ENCODE measurements around the gene H2BK1.

The H2BK1 gene

DNA sequence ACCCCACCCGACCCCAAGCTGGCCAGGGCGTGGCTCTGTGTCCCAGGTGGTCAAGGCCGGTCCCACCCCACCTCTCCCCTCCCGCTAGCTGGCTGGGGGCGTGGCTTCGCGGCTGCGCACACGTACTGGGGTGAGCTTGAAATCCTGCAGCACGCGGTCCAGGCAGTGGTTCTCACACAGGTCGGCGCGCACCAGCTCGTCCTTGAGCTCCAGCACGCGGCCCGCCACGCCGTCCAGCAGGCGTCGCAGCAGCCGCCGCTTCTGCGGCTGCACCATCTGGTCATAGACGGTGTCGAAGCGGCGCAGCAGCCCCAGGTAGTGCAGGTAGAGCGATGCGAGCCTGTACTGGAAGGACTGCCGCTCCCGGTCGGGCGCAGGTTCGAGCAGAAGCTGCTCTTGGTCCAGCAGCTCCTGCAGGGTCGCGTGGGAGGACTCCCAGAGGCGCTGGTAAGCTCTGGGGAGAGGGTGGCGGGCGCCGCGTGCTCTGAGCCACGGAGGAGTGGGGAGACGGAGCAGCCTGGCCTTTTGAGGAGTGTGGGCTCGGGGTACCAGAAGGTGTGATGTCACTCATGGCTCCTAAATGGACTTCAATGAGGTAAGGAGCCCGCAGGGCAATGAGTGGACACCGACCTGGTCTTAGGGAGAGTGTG is 5.8 kb downstream of the H2BK1 start:
- no peak for DNase-seq (ENCODE audit: low read depth in 3 of 3)

DNA sequence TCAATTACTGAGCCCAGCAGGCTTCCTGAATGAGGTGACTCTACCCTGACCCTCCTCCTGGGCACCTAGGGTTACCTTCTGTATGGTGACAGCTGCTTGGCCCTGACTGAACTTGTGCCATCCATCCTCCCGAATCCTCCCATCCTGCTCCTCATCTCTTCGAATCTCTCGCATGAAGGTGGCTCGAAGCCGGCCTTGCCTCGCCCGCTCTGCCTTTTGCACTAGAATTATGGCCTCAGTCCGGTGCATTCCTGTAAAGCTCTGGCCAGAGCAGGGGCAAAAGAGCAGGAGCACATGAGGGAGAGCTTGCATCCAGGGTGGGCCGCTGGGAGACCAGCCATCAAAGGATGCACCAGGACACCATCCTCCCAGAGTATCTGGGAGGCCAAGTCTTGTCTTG is 7.5 kb downstream of the H2BK1 start:
- no peak for DNase-seq (ENCODE audit: low read depth in 3 of 3)

DNA sequence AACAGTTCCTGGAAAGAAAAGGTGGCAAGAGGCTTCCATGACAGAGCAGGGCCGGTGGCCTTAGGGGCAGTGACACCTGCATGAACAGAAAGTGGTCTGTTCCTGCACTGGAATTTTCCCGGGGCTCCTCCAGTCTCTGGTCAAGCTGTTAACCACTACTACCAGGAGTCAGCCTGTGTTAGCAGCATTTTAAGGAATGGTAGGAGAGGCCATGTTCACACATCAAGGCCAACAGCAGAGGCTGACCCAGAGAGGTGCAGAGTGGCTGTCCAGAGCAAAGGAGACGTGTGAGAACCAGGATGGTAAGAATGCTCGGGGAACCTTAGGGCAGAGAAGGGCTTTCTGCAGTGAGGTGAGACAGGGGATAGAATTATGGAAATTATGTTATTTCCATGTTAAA is 8.5 kb downstream of the H2BK1 start:
- DNase-seq (ENCODE audit: low read depth in 3 of 3) = no peak

DNA sequence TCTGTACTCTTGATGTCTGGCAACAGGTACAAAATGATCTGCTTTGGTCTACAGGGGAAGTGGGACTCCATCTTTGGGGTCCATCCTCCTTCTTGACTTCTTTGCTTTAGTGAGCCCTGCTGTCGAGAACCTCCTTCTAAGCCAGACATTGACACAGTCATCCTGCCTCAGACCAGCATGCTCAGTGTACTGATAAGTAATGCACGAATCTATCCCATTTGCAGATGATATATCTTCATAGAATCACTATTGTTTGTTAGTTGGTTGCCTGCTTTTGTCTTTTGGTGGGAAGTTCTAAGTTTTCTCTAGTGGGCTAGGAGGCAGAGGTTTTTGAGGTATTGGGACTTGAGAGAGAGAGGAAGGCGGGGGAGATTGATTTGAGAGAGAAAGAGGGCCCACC is 8.9 kb downstream of the H2BK1 start:
- no peak for DNase-seq (ENCODE audit: low read depth in 3 of 3)

DNA sequence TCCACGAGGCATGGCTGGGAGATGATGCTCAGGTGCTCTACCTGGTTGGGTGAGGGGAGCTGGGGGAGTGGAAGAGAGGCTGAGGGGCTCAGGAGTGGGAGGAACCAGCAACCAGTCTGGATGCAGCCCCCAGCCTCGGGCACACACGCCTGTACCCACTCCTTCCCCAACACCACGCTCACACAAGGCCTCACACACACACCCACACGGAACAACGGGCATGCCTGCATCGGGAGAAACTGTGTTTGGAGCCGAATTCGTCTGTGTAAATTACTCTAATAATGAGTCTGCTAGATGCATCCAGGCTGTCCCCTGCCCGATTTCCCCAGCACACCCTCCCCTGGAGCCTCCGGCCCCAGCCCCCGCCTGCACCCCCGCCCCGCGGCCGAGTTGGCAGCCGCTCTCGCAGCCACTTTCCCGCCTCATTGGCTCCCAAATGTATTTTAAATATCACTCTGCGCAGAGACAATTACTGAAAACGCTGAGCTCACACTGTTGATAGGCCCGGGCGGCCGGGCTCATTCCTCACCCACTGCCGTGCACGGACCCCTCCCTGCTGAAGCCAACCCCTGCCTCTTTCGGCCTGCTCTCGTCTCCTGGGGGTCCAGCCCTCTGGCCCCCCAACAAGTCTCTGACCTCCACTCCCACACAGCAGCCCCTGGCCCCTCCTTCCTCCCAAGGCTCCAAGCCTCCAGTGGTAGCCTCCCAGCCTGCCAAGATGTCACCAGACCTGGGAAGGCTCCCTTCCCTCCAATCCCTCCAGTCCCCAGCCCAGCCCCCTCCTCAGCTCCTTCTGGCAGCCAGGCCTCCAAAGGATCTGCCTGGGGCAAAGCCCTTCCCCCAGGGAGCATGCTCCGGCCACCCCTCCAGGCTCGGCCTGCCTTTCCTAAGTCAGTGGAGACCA is 11.1 kb downstream of the H2BK1 start:
- DNase-seq (ENCODE audit: low read depth in 3 of 3) = no peak

DNA sequence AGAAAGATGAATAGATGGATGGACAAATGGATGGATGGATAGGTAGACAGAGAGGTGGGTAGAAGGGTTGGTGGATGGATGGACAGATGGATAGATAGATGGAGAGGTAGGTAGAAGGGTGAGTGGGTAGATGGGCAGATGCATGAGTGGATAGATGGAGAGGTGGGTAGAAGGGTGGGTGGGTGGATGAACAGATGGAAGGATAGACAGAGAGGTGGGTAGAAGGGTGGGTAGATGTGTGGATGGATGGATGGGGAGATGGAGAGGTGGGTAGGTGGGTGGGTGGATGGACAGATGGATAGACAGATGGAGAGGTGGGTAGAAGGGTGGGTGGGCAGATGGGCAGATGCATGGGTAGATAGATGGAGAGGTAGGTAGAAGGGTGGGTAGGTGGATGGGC is 12.4 kb downstream of the H2BK1 start:
- no peak for DNase-seq (ENCODE audit: low read depth in 3 of 3)

DNA sequence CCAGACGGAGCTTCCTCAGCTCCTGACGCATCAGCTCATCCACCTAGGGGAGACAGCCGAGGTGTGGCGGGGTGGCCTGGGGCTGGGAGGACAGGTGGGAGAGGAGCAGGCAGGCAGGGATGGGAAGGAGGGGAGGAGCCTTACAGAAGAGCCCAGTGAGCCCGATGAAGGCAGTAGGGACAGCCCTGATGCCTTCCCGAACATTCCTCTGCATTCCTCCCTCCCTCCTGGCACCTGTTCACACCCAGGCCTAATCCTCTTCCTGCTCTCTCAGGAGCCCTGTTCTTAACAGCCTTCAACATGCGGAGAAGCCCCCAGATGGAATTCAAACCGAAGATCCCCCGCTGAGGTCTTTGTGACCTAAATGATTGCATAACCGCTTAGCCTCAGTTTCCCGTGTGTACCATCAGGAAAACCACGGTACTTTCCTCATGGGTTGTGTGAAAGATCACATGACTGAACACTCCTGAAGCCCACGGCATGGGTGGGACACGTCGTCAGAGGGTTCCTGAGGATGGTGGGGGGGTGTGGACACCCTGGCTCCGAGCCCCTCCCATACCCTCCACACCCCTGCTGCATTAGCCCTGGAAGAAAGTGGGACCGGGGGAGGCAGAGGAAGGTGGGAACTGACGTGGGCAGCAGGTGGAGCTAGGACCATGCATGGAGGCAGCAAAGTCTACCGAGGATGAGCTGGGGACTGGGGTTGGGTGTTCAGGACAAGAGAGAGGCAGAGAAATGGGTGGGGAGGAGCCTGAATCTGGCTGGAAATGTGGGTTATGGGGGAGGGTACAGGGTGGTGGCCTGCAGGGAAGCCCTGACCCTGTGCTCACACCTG is 14.5 kb downstream of the H2BK1 start:
- DNase-seq (ENCODE audit: low read depth in 3 of 3) = no peak

DNA sequence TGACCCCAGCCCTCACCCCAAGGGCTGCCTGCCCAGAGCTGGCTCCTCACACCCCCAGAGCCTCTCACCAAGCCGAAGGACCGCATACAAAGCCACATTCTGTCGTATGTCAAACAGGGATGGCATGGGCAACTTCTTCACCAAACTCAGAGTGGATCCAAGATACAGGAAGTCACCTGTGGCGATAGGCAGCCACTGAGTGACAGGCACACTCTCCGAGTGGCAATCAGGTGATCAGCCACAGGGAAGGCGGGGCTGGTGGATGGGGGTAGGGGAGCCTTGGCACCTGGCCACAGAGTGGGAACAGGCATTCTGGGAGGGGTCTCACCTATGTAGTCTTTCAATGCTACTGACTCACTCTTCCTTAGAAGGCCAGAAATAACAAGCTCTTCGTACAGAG is 16.1 kb downstream of the H2BK1 start:
- no peak for DNase-seq (ENCODE audit: low read depth in 3 of 3)

DNA sequence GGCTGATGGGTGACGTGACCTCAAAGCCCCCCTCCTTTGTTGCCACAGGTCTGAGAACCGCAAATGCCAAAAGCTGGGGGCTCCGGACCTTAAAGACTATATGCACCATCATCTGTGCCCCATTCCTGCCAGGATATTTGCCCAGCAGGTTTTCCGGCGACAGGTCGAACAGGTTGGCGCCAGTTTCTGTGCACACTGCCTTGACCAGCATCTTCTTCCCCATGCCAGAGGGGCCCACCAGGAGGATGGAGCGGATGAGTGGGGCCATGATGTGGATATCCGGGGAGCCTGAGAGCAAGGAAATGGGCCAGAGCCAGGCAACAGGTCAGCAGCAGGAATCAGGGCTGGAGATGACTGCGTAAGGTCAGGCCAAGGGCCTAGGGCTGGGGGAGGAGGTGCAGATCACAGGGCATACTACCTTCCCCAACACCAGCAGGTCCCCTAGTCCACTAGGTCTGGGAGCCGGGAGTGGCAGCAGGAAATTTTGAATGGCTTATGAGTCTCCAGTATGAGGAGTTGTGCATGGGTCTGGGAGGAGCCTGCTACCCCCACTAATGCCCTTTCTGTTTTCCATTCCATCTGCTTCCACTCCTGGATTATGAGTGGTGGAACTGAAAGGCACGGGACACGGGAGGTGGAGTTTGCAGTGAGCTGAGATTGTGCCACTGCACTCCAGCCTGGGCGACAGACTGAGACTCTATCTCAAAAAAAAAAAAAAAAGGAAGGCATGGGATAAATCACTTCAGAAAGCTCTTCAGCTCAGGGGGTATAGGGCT is 16.9 kb downstream of the H2BK1 start:
- DNase-seq (ENCODE audit: low read depth in 3 of 3) = no peak

DNA sequence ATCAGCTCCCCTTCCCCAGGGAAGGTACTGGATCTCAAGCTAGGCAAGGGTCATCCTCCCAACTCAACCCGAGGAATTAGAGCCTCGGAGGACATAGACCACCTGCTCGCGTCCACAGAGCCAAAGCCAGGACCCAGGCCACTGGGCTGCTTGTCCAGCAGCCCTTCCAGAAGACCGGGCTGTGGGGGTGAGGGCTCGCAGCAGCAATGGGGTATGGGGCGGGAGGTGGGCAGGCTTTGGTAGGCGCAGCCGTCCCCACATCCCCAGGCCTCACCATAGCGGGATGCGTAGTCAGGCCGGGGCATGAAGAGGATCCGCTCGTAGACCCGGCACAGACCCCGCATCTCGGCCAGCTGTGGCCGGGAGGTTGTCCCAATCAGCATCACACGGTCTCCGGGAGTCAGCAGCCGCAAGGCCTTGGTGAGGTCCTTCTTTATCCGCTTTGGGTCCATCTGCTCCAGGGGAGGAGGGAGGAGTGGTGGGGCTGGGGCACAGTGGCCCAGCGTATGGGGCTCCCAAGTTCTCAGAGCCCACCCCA is 18.2 kb downstream of the H2BK1 start:
- no peak for DNase-seq (ENCODE audit: low read depth in 3 of 3)

DNA sequence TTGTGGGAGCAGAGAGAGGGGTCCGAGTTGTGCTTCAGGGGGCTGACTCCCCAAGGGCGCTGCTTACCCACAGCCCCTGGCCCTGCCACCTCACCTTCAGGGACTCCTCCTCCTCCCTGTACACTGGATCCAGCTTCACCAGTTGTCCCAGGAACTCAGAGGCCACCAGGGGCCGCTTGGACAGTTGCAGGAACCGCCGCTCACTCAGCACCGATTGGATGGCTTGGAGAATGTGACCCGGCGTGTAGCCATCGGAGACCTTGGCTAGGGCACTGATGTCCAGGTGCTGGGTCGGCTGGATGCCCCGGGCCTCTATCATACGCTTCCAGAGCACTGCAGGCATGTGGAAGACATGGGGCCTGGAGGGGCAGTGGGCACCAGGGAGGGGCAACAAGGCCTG is 18.7 kb downstream of the H2BK1 start:
- DNase-seq (ENCODE audit: low read depth in 3 of 3) = no peak

DNA sequence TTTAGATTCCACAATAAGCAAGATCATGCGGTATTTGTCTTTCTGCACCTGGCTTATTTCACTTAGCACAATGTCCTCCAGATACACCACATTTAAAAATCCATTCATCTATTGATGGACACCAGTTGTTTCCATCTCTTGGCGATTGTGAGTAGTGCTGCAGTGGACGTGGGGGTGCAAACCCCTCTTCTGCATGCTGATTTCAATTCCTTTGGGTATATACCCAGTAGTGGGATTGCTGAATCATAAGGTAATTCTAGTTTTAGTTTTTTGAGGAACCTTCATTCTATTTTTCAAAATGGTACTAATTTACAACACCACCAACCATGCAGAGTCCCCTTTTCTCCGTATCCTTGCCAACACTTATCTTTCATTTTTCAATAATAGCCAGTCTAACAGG is 21.2 kb downstream of the H2BK1 start:
- DNase-seq (ENCODE audit: low read depth in 3 of 3) = no peak

DNA sequence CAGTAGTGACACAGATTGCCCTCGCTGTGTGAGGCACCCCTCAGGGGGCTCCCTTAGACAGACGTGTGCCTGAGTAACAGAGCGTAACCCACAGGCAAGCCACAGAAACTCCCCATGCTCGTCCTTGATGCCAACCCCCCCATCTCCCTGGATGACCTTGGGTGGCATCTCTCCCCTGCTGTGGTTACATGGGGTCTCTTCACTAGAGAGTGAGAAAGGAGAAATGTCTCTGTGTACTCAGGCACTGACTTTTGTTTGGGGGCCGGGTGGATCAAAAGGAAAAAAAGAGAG is 22.1 kb downstream of the H2BK1 start:
- no peak for DNase-seq (ENCODE audit: low read depth in 3 of 3)

DNA sequence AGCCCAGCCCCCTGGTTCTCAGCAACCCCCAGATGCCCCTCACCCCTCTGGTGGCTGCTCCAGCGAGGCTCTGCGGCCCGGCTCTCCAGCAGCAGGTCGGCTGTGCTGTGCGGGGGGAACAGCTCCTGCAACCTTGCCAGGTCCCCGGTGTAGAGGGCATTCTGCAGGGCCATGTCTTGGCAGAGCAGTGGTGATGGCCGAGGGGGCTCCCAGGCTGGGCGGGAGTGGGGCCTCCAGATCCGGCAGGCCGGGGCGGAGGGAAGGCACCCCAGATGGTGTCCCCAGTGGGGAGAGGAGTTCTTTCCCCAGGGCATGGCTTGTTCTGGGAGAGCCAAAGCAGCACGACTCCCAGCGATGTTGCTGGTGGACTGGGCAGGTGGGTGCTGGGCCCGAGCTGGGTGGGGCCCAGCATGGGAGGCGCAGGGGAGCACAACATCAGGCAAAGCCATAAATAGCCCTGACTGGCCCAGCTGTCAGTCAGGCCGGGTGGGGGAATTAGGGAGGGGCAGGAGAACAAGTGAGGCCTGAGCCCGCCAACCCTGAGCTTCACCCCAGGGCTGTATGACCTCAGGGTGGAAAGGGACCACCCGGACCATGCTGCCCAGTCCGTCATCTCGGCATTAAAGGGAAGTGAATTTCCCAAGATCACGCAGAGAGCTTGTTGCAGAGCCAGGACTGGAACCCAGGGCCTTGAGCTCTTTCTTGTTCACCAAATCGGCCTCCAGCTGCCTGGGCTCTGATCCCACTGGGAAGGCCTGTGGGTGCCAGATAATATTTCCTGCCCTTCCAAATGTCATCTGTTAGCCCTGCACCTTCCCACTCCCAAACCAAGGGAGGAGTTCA is 22.7 kb downstream of the H2BK1 start:
- DNase-seq (ENCODE audit: low read depth in 3 of 3) = no peak

DNA sequence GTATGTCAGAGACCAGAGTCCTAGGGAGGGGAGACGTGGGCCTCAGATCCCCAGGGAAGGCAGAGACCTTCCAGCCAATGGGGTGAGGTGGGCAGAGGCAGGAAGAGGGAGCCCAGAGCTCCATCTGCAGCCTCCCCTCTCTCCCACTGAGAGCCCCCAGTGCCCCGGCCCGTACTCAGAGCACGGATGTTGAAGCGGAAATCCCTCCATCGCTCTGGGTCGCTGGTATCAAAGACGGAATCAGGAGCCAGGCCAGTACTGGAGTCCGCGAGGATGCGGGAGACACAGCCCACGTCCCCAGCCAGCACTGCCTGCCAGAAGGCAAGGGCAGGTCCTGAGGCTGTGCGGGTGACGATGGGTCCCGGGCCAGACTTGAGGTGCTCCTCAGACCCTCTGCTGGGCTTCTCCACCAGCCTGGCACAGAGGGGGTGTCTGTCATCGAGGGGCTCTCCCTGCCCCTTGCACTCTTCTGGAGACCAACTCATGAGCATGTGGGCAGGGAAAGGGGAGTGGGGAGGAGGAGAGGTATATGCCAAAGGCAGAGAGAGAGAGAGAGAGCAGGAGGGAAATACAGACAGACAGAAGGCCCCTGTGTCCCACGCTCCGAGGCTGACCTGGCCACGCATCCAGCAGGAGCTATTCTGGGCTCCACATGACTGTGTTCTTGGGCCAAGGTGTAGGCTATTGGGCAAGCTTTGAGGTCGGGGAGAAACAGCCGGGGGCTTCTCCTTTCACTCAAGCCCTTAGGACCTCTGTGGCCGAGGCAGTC is 23.5 kb downstream of the H2BK1 start, which contains the start of gene ASB10:
Gene ASB10 (minus strand): TSS at position 611 of the 769 bp plus-strand sequence. CDS start 120 bp downstream, at position 491.
- DNase-seq (ENCODE audit: low read depth in 3 of 3) = no peak

DNA sequence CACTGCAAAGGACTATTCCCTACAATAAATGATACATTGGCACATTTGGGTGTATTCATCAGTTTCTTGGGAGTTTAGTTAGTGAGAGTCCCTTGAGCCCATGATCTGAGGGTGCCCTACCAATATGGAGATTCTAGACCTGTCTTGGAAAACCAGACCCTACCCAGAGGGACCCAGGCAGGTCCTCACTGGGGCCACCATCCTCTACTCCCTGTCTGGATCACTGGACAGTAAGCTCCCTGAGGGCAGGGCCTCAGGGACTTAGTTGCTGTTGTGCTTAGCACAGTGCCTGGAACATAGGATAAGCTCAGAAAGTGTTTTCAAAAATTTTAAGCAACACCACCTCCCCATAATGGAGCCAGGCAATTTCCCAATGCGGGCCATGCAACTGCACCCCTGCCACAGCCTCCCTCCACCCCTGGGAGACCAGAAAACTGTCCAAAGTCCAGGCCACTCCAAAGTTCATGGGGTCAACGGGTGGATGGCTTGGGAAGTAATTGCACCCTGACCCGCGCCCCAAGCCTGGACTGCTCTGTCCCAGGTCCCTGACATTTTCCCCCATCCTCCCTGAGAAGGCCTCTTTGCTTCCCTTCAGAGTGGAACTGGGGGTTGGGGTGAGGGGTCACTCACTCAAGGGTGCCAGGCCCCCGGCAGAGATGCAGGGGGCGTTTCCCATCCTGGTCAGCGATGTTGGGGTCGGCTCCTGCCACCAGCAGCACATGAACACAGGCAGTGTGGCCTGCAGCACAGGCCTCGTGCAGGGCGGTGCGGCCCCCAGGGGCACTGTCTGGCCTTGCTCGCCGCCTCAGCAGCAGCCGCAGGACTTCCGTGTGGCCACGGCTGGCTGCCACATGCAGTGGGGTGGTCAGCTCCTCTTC is 24.3 kb downstream of the H2BK1 start:
- DNase-seq (ENCODE audit: low read depth in 3 of 3) = no peak

DNA sequence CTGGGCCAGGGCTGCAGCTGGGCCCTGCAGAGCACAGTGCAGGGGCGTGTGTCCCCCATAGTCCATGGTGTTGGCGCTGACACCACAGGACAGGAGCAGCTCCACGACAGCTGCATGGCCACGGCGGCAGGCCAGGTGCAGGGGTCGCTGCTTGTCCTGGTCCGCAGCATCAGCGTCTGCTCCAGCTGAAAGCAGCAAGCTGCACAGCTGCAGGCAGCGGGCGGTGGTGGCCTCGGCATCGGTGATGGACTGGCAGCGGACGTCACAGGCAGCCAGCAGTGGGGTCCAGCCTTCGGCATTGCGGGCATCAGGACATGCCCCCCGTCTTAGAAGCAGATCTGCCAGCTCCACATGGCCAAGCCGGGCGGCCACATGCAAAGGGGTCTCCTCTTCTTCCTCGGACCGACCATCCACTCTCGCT is 29.3 kb downstream of the H2BK1 start:
- no peak for DNase-seq (ENCODE audit: low read depth in 3 of 3)

DNA sequence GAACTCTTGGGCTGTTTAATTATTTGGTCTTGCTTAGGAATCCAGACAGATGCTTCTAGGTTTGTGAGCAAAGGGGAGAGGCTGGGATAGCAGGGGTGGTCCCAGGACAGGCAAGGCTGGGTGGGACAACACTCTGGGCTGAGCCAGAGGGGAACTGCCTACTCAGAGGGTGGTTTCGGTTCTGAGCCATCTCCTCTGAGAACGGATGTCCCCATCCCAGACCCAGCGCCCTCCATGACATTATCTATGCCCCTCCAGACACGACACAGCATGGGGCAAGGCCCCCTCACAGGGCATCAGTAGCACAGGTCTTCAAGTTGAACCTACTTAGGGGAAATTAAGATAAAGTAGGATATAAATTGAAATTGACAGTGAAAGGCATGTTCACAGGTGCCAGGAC is 30.3 kb downstream of the H2BK1 start:
- DNase-seq (ENCODE audit: low read depth in 3 of 3) = no peak

Data from stimulated activated CD4-positive, alpha-beta T cell treated with anti-CD3 and anti-CD28 coated beads, TNF-alpha, amount 100 ng/mL, for 48 hours (primary cell).